HepG2 (cell line): ENCODE results near the gene RPS10. TPM values are rescaled to one million over a fixed set of nuclear protein-coding genes. Genes with fewer than 3 reads are reported as not detected.

ENCODE experiments used
- AGO1 ChIP-seq: fragments of 200-400 bp; formaldehyde crosslinking; IDR thresholded peaks from 2 replicates; pipeline ENCODE4 v1.6.1; 2017; ENCODE audit warnings: mild to moderate bottlenecking, low read depth, low read length, moderate library complexity; ENCODE audit not compliant: poor library complexity, severe bottlenecking
- AGO2 ChIP-seq: fragments of 200-400 bp; formaldehyde crosslinking; optimal IDR thresholded peaks from 2 replicates; pipeline ENCODE3; 2017; ENCODE audit warnings: mild to moderate bottlenecking, low read depth, low read length, moderate library complexity
- ATM ChIP-seq: fragments of 450-650 bp; IDR thresholded peaks from 2 replicates; pipeline ENCODE4 v1.7.1; 2017; ENCODE audit warnings: mild to moderate bottlenecking, borderline replicate concordance
- CENPX ChIP-seq: sonication (generic); formaldehyde crosslinking; IDR thresholded peaks from 2 replicates; pipeline ENCODE4 v1.9.0; 2021; ENCODE audit warnings: mild to moderate bottlenecking, missing genetic modification reagents, moderate library complexity
- EED ChIP-seq: sonication (generic); formaldehyde crosslinking; IDR thresholded peaks from 2 replicates; pipeline ENCODE4 v1.5.0; 2020; ENCODE audit warnings: mild to moderate bottlenecking, missing genetic modification reagents
- HES4 ChIP-seq: sonication (generic); formaldehyde crosslinking; IDR thresholded peaks from 2 replicates; pipeline ENCODE4 v1.9.0; 2021; ENCODE audit warnings: mild to moderate bottlenecking, missing genetic modification reagents, borderline replicate concordance
- NFAT5 ChIP-seq: sonication (generic); formaldehyde crosslinking; IDR thresholded peaks from 2 replicates; pipeline ENCODE4 v1.4.0; 2020; ENCODE audit warnings: missing genetic modification reagents
- PATZ1 ChIP-seq: sonication (generic); formaldehyde crosslinking; IDR thresholded peaks from 2 replicates; pipeline ENCODE4 v1.4.0; 2020; ENCODE audit warnings: missing genetic modification reagents
- REPIN1 ChIP-seq: sonication (generic); formaldehyde crosslinking; IDR thresholded peaks from 2 replicates; pipeline ENCODE4 v1.8.0; 2022; ENCODE audit warnings: missing genetic modification reagents, low read depth, mild to moderate bottlenecking, borderline replicate concordance
- SIX4 ChIP-seq: sonication (generic); formaldehyde crosslinking; IDR thresholded peaks from 2 replicates; pipeline ENCODE4 v1.4.0; 2020; ENCODE audit warnings: missing genetic modification reagents
- SMAD1 ChIP-seq: sonication (generic); formaldehyde crosslinking; IDR thresholded peaks from 2 replicates; pipeline ENCODE4 v1.4.0; 2020; ENCODE audit warnings: missing genetic modification reagents, low read depth, mild to moderate bottlenecking, borderline replicate concordance
- TIGD3 ChIP-seq: sonication (generic); formaldehyde crosslinking; IDR thresholded peaks from 2 replicates; pipeline ENCODE4 v1.5.1; 2020; ENCODE audit warnings: mild to moderate bottlenecking, missing genetic modification reagents, borderline replicate concordance
- ZBTB42 ChIP-seq: sonication (generic); formaldehyde crosslinking; IDR thresholded peaks from 2 replicates; pipeline ENCODE4 v1.5.0; 2020; ENCODE audit warnings: mild to moderate bottlenecking, missing genetic modification reagents
- ZNF10 ChIP-seq: sonication (generic); formaldehyde crosslinking; IDR thresholded peaks from 2 replicates; pipeline ENCODE4 v1.4.0; 2020; ENCODE audit warnings: mild to moderate bottlenecking, low read depth, missing genetic modification reagents, borderline replicate concordance
- ZNF224 ChIP-seq: sonication (generic); formaldehyde crosslinking; IDR thresholded peaks from 2 replicates; pipeline ENCODE4 v1.5.0; 2020; ENCODE audit warnings: mild to moderate bottlenecking, missing genetic modification reagents
- ZNF430 ChIP-seq: sonication (generic); formaldehyde crosslinking; IDR thresholded peaks from 2 replicates; pipeline ENCODE4 v1.9.0; 2021; ENCODE audit warnings: mild to moderate bottlenecking, missing genetic modification reagents
- ZNF781 ChIP-seq: sonication (generic); formaldehyde crosslinking; IDR thresholded peaks from 2 replicates; pipeline ENCODE4 v1.5.1; 2020; ENCODE audit warnings: borderline replicate concordance, mild to moderate bottlenecking, missing genetic modification reagents; ENCODE audit errors: not compliant biosample characterization
- ZNF816 ChIP-seq: sonication (generic); formaldehyde crosslinking; IDR thresholded peaks from 2 replicates; pipeline ENCODE4 v1.8.0; 2022; ENCODE audit warnings: missing genetic modification reagents, mild to moderate bottlenecking, borderline replicate concordance
- polyA plus RNA-seq, 8 experiments: library from polyadenylated mRNA; depleted of rRNA in 3 of 8; stranded (reverse) in 7 of 8; unstranded in 1 of 8; fragments of >200 nt; fragmentation: Illumina TruSeq in 4 of 8; extraction: Trizol in 4 of 8; gene quantifications; 2 replicates each; pipeline versions ENCODE4 v1.2.1 to v1.2.3, GENCODE V29; 2011 to 2016; ENCODE audit warnings: low read depth in 4 of 8, missing spikeins in 1 of 8, mixed read lengths in 1 of 8; ENCODE audit not compliant: insufficient read depth in 1 of 8
- total RNA-seq, 5 experiments: library from RNA; depleted of rRNA; stranded (reverse); fragments of >200 nt; fragmentation: Illumina TruSeq; extraction: Trizol; gene quantifications; 2 replicates each; pipeline ENCODE4 v1.2.3, GENCODE V29; 2016; ENCODE audit warnings: low read depth in 1 of 5
- TF ChIP-seq, protein P1 (sequence below): sonication (generic); formaldehyde crosslinking; IDR thresholded peaks from 2 replicates; pipeline ENCODE4 v1.5.0; 2020; ENCODE audit warnings: missing genetic modification reagents

Gene RPS10
- total and polyA plus RNA-seq, 2 of the 13 experiments (the other 11 are each of a cell fraction or from before 2014, with no cell fraction given), result 2,909 to 4,648 TPM

DNA sequence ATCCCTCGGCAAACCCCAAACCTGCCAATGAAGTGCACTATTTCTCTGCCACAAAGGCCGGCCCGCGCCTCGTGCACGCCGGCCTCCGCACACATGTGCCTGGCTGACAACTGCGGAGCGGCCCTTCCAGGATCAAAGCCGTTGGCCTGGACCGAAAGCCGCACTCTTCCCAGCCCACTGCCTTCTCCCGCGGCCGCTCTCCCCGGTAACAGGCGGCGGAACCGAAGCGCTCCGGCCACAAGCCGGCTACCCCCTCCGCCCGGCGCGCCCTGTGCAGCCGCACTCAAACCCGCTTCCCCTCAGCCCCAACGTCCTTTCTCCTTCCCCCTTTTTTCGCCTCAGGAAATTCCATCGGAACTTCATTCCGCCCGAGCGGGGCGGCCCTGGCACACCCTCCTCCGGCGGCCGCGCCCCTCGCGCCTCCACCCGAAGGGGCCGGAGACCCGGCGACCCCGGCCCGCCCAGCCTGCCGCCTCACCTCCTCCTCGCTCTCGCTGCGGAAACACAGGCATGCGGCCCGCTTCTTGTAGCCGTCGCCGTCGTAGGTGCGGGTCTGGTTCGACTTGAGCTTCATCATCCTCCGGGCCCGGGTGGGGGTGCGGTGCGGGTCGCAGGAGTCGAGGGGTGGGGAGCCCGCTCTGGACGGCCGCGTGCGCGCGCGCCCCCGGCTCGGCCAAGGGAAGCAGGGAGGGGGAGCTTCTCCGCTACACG is 33.9 kb downstream of the RPS10 start (continued):
- no peak for TF ChIP-seq EED (CRISPR knock-in tag)
- TF ChIP-seq NFAT5 (CRISPR knock-in tag), result peak; percentile 4; the same call in 1 of the 2 replicates
- peak; percentile 24; the same call in 1 of the 2 replicates for TF ChIP-seq PATZ1 (CRISPR knock-in tag)
- no peak for TF ChIP-seq ZBTB42 (CRISPR knock-in tag)
- no peak for TF ChIP-seq ZNF10 (CRISPR knock-in tag)
- TF ChIP-seq ZNF430 (CRISPR knock-in tag), result peak; percentile 43; the same call in 1 of the 2 replicates
- TF ChIP-seq ATM, result no peak
- TF ChIP-seq ZNF816 (CRISPR knock-in tag), result no peak; the same call in 1 of the 2 replicates
- TF ChIP-seq, protein P1, sequence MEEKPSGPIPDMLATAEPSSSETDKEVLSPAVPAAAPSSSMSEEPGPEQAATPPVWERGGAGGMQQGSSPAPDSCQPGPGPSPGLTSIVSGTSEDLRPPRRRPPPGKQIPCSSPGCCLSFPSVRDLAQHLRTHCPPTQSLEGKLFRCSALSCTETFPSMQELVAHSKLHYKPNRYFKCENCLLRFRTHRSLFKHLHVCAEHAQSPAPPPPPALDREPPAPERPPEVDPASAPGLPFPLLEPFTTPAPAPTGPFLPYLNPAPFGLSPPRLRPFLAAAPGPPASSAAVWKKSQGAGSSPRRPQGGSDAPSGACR (CRISPR knock-in tag), result peak; percentile 33; the same call in 1 of the 2 replicates
- peak; percentile 88 for TF ChIP-seq TIGD3 (CRISPR knock-in tag)
- 0 out of 2 replicates have a peak, but pooled peaks have one; percentile 65 for TF ChIP-seq REPIN1 (CRISPR knock-in tag)
- TF ChIP-seq SMAD1 (CRISPR knock-in tag), result no peak
- TF ChIP-seq ZNF224 (CRISPR knock-in tag), result no peak
- peak; percentile 95 for TF ChIP-seq HES4 (CRISPR knock-in tag)
- no peak for TF ChIP-seq AGO1
- TF ChIP-seq ZNF781 (CRISPR knock-in tag), result peak; percentile 88
- TF ChIP-seq SIX4, result 0 out of 2 replicates have a peak, but pooled peaks have one; percentile 22
- TF ChIP-seq CENPX (CRISPR knock-in tag), result no peak
- peak; percentile 93 for TF ChIP-seq AGO2
